B cell (primary cell): ENCODE results near the gene CERS6. TPM values are rescaled to one million over a fixed set of nuclear protein-coding genes. Genes with fewer than 3 reads are reported as not detected.
A peak's percentile ranks its signal among the peaks of the same experiment; 100 is the strongest.

Source experiments
- ATAC-seq: fragments of 200-7000 bp; cut with Tn5 transposase; one replicate; pipeline ENCODE4 v1.10.0; 2021; ENCODE audit warnings: low read depth, mild to moderate bottlenecking, moderate number of reproducible peaks, moderate library complexity
- CTCF ChIA-PET: fragments of 350-600 bp; sonication (Branson Sonifier 250); formaldehyde crosslinking; loops from one replicate; lab custom pipeline; 2021; ENCODE audit warnings: antibody characterized with exemption, inconsistent platforms; lab: Charles Lee
- POLR2A ChIA-PET: fragments of 350-600 bp; sonication (Branson Sonifier 250); formaldehyde crosslinking; loops from one replicate; lab custom pipeline; 2021; ENCODE audit warnings: antibody characterized with exemption; lab: Charles Lee
- DNase-seq: peaks from one replicate; pipeline ENCODE4 v3.0.0; 2013
- H2AFZ ChIP-seq: 2 replicates; pipeline ENCODE4 v1.6.1; 2012; ENCODE audit warnings: mild to moderate bottlenecking, low read depth, low read length; ENCODE audit not compliant: insufficient read depth, poor library complexity, severe bottlenecking
- H3K27ac ChIP-seq, 2 donors: 1 replicate in 1 of 2; 2 replicates in 1 of 2; pipeline ENCODE4 v1.5.1; 2012 to 2013; ENCODE audit warnings: low read length in 2 of 2, mild to moderate bottlenecking in 2 of 2, moderate library complexity in 1 of 2
- H3K27me3 ChIP-seq, 4 experiments: fragments of 200-600 bp in 1 of 4; sonication (generic) in 1 of 4; replicated peaks in 1 of 4; 1 replicate in 2 of 4; 2 replicates in 2 of 4; pipeline versions ENCODE4 v1.6.1 to v1.7.0; 2013 to 2016; ENCODE audit warnings: low read length in 3 of 4, mild to moderate bottlenecking in 2 of 4, mixed read lengths in 1 of 4, moderate library complexity in 1 of 4; ENCODE audit not compliant: insufficient read depth in 4 of 4, control insufficient read depth in 3 of 4; ENCODE audit errors: control extremely low read depth in 1 of 4
- H3K36me3 ChIP-seq, 2 experiments: replicated peaks in 1 of 2; 1 replicate in 1 of 2; 2 replicates in 1 of 2; pipeline versions ENCODE4 v1.6.1 to v1.7.1; 2013; ENCODE audit warnings: low read length in 1 of 2; ENCODE audit not compliant: insufficient read depth in 2 of 2, control insufficient read depth in 1 of 2; ENCODE audit errors: control extremely low read depth in 1 of 2, extremely low read depth in 1 of 2
- H3K4me1 ChIP-seq, 2 donors: fragments of 200-600 bp in 1 of 2; sonication (generic) in 1 of 2; 1 replicate in 1 of 2; 2 replicates in 1 of 2; pipeline versions ENCODE4 v1.5.1 to v1.6.1; 2013 to 2017; ENCODE audit warnings: low read length in 2 of 2; ENCODE audit not compliant: control insufficient read depth in 2 of 2, insufficient read depth in 2 of 2
- H3K4me2 ChIP-seq: replicated peaks from 2 replicates; pipeline ENCODE3; 2012; ENCODE audit warnings: mild to moderate bottlenecking, low read depth, low read length; ENCODE audit not compliant: poor library complexity, severe bottlenecking
- H3K4me3 ChIP-seq, 5 experiments: fragments of 200-600 bp in 1 of 5; sonication (generic) in 1 of 5; 1 replicate in 3 of 5; 2 replicates in 2 of 5; pipeline versions ENCODE4 v1.5.1 to v1.7.0; 2011 to 2016; ENCODE audit warnings: low read length in 4 of 5, mild to moderate bottlenecking in 4 of 5, low read depth in 2 of 5, control low read depth in 1 of 5, moderate library complexity in 1 of 5; ENCODE audit not compliant: insufficient read depth in 1 of 5; ENCODE audit errors: control extremely low read depth in 1 of 5, extremely low read depth in 1 of 5
- H3K79me2 ChIP-seq: fragments of 200-600 bp; sonication (generic); one replicate; pipeline ENCODE4 v1.6.0; 2016; ENCODE audit warnings: low read length; ENCODE audit not compliant: control insufficient read depth, insufficient read depth
- H3K9ac ChIP-seq: fragments of 200-600 bp; sonication (generic); 2 replicates; pipeline ENCODE4 v1.6.1; 2017; ENCODE audit warnings: mild to moderate bottlenecking, low read length, moderate library complexity
- H3K9me3 ChIP-seq, 3 donors: one replicate each; pipeline versions ENCODE4 v1.6.1 to v1.7.1; 2013; ENCODE audit warnings: low read length in 2 of 3; ENCODE audit not compliant: control insufficient read depth in 2 of 3, insufficient read depth in 1 of 3; ENCODE audit errors: control extremely low read depth in 1 of 3
- H4K20me1 ChIP-seq: 2 replicates; pipeline ENCODE4 v1.6.0; 2012; ENCODE audit warnings: mild to moderate bottlenecking, low read length; ENCODE audit not compliant: insufficient read depth, control insufficient read depth, poor library complexity, severe bottlenecking
- H3K27ac Mint-ChIP-seq: one replicate; pipeline ENCODE4 v1.8.0; 2021; ENCODE audit warnings: mixed read lengths
- H3K27me3 Mint-ChIP-seq: one replicate; pipeline ENCODE4 v1.8.0; 2021; ENCODE audit warnings: mixed read lengths
- H3K4me1 Mint-ChIP-seq: one replicate; pipeline ENCODE4 v1.8.0; 2021; ENCODE audit warnings: mixed read lengths
- H3K4me3 Mint-ChIP-seq: one replicate; pipeline ENCODE4 v1.8.0; 2021; ENCODE audit warnings: mixed read lengths
- H3K9me3 Mint-ChIP-seq: one replicate; pipeline ENCODE4 v1.8.0; 2022; ENCODE audit warnings: mixed read lengths; ENCODE audit not compliant: insufficient read depth
- EZH2 ChIP-seq: IDR thresholded peaks from 2 replicates; pipeline ENCODE4 v1.6.1; 2012; ENCODE audit warnings: borderline replicate concordance, low read depth, mild to moderate bottlenecking, moderate library complexity, low read length; ENCODE audit not compliant: insufficient read depth, poor library complexity, severe bottlenecking
- WGBS: methylation state at CpG from one replicate; pipeline ENCODE4 v1.1.5; 2013; ENCODE audit warnings: missing lambda C conversion rate; ENCODE audit not compliant: insufficient coverage; 5-methylcytosine and 5-hydroxymethylcytosine counted together
- intact Hi-C: fragments of 100-400 bp; cut with micrococcal nuclease; formaldehyde crosslinking; loops from one replicate; pipeline ENCODE4 v1.10.0; 2022
- polyA plus RNA-seq: library from polyadenylated mRNA; depleted of rRNA; stranded (reverse); fragments of >200 nt; gene quantifications from 2 replicates; pipeline ENCODE4 v1.2.3, GENCODE V29; 2012
- total RNA-seq, 2 donors: library from RNA; stranded (reverse); fragments of 120-200 nt in 1 of 2; gene quantifications; 1 replicate in 1 of 2; 2 replicates in 1 of 2; pipeline versions ENCODE4 v1.2.3 to v1.2.4, GENCODE V29; 2013 to 2022
- TF ChIP-seq, protein P1 (sequence below): fragments of 200-600 bp; IDR thresholded peaks from one replicate; pipeline ENCODE4 v1.8.0; 2022; ENCODE audit warnings: antibody characterized with exemption, mild to moderate bottlenecking

CERS6 gene
- total and polyA plus RNA-seq, 2 donors (not counting 1 experiment from before 2014, with no cell fraction given) = 2.2 to 5.5 TPM

DNA sequence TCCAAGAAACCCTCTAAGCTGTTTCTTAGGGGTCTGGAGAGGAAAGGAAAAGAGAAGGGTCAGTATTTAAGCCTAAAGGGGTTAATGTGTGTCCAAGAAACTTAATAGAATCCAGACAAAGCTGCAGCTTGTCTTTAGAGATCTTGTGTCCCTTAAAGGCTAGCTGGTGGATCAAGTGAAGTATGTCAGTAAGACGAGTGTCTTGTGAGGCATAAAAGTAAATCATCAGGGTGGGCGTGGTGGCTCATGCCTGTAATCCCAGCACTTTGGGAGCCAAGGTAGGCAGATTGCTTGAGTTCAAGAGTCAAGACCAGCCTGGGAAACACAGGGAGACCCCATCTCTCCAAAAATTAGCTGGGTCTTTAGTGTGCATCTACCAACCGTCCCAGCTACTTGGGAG lies 47.8 kb downstream of the CERS6 start:
- Histone ChIP-seq H3K4me3 (no peak overlapping the region), H3K27ac (no peak overlapping the region), H3K36me3 (no peaks in the 10 kb centered on the region), H3K9me3 (peaks cover 1 to 9% (median 7%) of the 10 kb centered on the region in 3 donors), H3K4me2 (no peak overlapping the region), H4K20me1 (peaks cover 6% of the 10 kb centered on the region), H3K9ac (no peak overlapping the region), H3K4me1 (no peaks in the 10 kb centered on the region), H2AFZ (no peak overlapping the region), H3K79me2 (peaks cover 63% of the 10 kb centered on the region), H3K27me3 (no peaks in the 10 kb centered on the region)
- DNase-seq (no peak), ATAC-seq (no peak)
- POLR2A ChIA-PET = no interaction called here
- Mint-ChIP-seq H3K9me3 (peaks cover 5% of the 10 kb centered on the region), H3K27ac (no peak overlapping the region), H3K4me1 (peaks cover 6% of the 10 kb centered on the region), H3K27me3 (no peaks in the 10 kb centered on the region), H3K4me3 (no peak overlapping the region)
- CTCF ChIA-PET = no interaction called here
- no peak for TF ChIP-seq EZH2
- TF ChIP-seq, protein P1, sequence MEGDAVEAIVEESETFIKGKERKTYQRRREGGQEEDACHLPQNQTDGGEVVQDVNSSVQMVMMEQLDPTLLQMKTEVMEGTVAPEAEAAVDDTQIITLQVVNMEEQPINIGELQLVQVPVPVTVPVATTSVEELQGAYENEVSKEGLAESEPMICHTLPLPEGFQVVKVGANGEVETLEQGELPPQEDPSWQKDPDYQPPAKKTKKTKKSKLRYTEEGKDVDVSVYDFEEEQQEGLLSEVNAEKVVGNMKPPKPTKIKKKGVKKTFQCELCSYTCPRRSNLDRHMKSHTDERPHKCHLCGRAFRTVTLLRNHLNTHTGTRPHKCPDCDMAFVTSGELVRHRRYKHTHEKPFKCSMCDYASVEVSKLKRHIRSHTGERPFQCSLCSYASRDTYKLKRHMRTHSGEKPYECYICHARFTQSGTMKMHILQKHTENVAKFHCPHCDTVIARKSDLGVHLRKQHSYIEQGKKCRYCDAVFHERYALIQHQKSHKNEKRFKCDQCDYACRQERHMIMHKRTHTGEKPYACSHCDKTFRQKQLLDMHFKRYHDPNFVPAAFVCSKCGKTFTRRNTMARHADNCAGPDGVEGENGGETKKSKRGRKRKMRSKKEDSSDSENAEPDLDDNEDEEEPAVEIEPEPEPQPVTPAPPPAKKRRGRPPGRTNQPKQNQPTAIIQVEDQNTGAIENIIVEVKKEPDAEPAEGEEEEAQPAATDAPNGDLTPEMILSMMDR = no peak
- WGBS = 93% methylated on average over 2 of the region's 3 CpGs
- intact Hi-C loops = no loop called here

DNA sequence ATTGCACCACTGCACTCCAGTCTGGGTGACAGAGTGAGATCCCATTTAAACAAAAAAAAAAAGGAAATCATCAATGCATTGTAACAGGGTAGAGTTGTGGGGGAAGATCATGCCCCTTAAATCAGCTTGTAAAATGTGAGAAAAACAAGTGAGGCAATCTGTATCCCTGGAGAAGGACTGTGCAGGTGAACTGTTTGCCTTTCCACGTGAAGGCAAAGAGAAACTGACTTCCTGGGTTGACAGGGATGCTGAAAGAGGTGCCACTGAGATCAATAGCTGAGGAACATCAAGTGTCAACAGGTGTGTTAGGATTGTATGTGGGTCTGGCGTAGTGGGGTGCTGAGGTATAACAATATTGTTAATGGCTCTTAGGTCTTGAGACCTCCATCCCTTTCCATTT lies 48.3 kb downstream of the CERS6 start:
- Mint-ChIP-seq H3K27me3 (no peaks in the 10 kb centered on the region), H3K4me3 (no peak overlapping the region), H3K4me1 (peaks cover 6% of the 10 kb centered on the region), H3K9me3 (peaks cover 5% of the 10 kb centered on the region), H3K27ac (peak overlapping the region; percentile 28)
- H3K9ac ChIP-seq = no peak overlapping the region
- no peak overlapping the region for H3K4me3 ChIP-seq
- H3K27me3 ChIP-seq = no peaks in the 10 kb centered on the region
- H3K4me2 ChIP-seq = no peak overlapping the region
- 88% methylated on average over 2 of the region's 2 CpGs for WGBS
- no peak overlapping the region for H3K27ac ChIP-seq
- POLR2A ChIA-PET = no interaction called here
- CTCF ChIA-PET = no interaction called here
- no peaks in the 10 kb centered on the region for H3K4me1 ChIP-seq
- H3K36me3 ChIP-seq = no peaks in the 10 kb centered on the region
- no peak for DNase-seq
- ATAC-seq = no peak
- intact Hi-C loops = no loop called here
- peaks cover 6% of the 10 kb centered on the region for H4K20me1 ChIP-seq
- TF ChIP-seq, protein P1 = no peak
- no peak for TF ChIP-seq EZH2
- H2AFZ ChIP-seq = no peak overlapping the region
- peaks cover 1 to 9% (median 7%) of the 10 kb centered on the region in 3 donors for H3K9me3 ChIP-seq
- H3K79me2 ChIP-seq = peaks cover 59% of the 10 kb centered on the region
